SH-SY5Y (cell line): Measurements from ENCODE around the gene IST1.

Experiments
- GATA2 ChIP-seq: IDR thresholded peaks from 2 replicates; pipeline ENCODE4 v1.6.1; 2011; ENCODE audit warnings: mild to moderate bottlenecking, low read depth, low read length
- GATA3 ChIP-seq: IDR thresholded peaks from 2 replicates; pipeline ENCODE4 v1.6.1; 2011; ENCODE audit warnings: low read depth, mild to moderate bottlenecking, low read length, moderate library complexity

- TF ChIP-seq GATA2 (no peak), GATA3 (no peak)
Observed at GRCh38 chr16:71878911-71879310, 16.4 kb upstream of the IST1 start.
